Measurements from ENCODE around the gene PALM.

Gene PALM

DNA sequence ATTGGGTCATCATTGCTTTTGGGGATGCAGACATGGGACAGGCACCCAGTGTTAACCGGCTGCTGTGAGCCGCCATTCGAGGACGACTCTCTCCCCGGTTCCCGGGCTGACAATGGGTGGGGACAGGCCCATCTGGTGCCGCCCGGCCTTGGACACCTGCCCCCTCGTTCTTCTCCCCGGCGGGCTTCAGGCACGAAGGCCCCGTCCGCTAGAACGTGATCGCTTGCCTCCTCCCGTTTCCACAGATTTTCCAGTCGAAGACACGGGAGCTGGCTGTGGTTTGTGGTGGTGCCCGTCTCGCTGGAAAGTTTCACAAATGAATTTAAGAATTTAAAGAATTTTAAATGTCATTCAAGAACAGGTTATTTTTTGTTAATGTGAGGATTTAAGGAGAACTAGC lies 2.0 kb downstream of the PALM start:
- Histone ChIP-seq H3K36me3 (ENCODE audit: control insufficient read depth in 2 of 2, insufficient read depth in 2 of 2, low read length in 2 of 2) (peaks cover 0 to 2% of the 10 kb centered on the region in 2 donors), H3K4me1 (ENCODE audit: control insufficient read depth, insufficient read depth, low read length) (peaks cover 16% of the 10 kb centered on the region), H3K9me3 (ENCODE audit: control insufficient read depth in 2 of 2, low read length in 2 of 2) (peaks cover 2 to 3% of the 10 kb centered on the region in 2 donors), H3K27me3 (ENCODE audit: control insufficient read depth in 1 of 2, insufficient read depth in 2 of 2, low read length in 2 of 2) (peaks cover 0 to 5% of the 10 kb centered on the region in 2 donors), H3K4me3 (ENCODE audit: low read length in 2 of 2) (no peak overlapping the region), H3K27ac (ENCODE audit: low read length) (no peak overlapping the region), H3K9ac (ENCODE audit: low read length in 2 of 2) (no peak overlapping the region)

DNA sequence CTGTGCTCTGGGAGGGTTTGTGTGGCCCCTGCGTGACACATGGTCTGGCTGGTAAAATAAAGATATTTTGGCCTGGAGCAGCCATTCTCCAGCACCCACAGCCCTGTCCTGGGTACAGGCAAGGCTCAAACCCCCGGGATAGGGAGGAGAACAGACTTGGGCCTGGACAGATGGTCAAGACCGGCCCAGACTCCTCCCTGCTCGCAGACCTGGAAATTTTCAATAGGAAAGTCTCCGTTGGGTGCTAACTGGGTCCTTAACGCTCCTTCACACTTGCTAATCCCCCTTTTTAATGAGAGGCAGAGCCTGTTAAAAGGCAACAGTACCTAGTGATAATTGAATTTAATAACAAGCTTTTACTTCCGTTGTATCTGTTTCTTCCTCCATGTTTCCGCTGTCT lies 2.5 kb downstream of the PALM start:
- Histone ChIP-seq H3K27ac (ENCODE audit: low read length) (no peak overlapping the region), H3K4me3 (ENCODE audit: low read length in 2 of 2) (no peak overlapping the region), H3K36me3 (ENCODE audit: control insufficient read depth in 2 of 2, insufficient read depth in 2 of 2, low read length in 2 of 2) (peaks cover 0 to 2% of the 10 kb centered on the region in 2 donors), H3K9ac (ENCODE audit: low read length in 2 of 2) (no peak overlapping the region), H3K9me3 (ENCODE audit: control insufficient read depth in 2 of 2, low read length in 2 of 2) (peaks cover 2 to 3% of the 10 kb centered on the region in 2 donors), H3K4me1 (ENCODE audit: control insufficient read depth, insufficient read depth, low read length) (peaks cover 16% of the 10 kb centered on the region), H3K27me3 (ENCODE audit: control insufficient read depth in 1 of 2, insufficient read depth in 2 of 2, low read length in 2 of 2) (peaks cover 0 to 5% of the 10 kb centered on the region in 2 donors)

DNA sequence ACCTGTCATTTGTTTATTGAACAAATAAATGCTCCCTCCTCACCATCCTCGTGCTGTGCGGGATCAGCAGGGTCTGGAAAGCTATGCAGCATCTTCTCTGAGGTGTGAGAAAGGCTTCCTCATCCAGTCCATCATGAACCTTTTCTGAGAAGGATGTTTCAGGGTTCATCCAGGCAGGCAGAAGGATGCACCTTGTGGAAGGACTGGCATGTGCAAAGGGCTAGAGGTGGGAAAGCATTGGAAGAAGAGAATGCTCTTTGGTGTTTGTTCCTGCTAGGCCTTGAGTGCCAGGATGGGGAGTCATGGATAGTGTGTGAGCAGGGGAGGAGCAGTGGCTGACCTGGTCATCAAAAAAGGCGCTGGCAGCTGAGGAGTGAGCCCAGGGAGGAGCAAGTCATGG lies 6.6 kb downstream of the PALM start:
- Histone ChIP-seq H3K4me3 (ENCODE audit: low read length in 2 of 2) (no peak overlapping the region), H3K27me3 (ENCODE audit: control insufficient read depth in 1 of 2, insufficient read depth in 2 of 2, low read length in 2 of 2) (peaks cover 11 to 15% of the 10 kb centered on the region in 2 donors), H3K36me3 (ENCODE audit: control insufficient read depth in 2 of 2, insufficient read depth in 2 of 2, low read length in 2 of 2) (peaks cover 0 to 2% of the 10 kb centered on the region in 2 donors), H3K9me3 (ENCODE audit: control insufficient read depth in 2 of 2, low read length in 2 of 2) (peaks cover 2 to 3% of the 10 kb centered on the region in 2 donors), H3K9ac (ENCODE audit: low read length in 2 of 2) (no peak overlapping the region), H3K4me1 (ENCODE audit: control insufficient read depth, insufficient read depth, low read length) (peaks cover 4% of the 10 kb centered on the region), H3K27ac (ENCODE audit: low read length) (no peak overlapping the region)

DNA sequence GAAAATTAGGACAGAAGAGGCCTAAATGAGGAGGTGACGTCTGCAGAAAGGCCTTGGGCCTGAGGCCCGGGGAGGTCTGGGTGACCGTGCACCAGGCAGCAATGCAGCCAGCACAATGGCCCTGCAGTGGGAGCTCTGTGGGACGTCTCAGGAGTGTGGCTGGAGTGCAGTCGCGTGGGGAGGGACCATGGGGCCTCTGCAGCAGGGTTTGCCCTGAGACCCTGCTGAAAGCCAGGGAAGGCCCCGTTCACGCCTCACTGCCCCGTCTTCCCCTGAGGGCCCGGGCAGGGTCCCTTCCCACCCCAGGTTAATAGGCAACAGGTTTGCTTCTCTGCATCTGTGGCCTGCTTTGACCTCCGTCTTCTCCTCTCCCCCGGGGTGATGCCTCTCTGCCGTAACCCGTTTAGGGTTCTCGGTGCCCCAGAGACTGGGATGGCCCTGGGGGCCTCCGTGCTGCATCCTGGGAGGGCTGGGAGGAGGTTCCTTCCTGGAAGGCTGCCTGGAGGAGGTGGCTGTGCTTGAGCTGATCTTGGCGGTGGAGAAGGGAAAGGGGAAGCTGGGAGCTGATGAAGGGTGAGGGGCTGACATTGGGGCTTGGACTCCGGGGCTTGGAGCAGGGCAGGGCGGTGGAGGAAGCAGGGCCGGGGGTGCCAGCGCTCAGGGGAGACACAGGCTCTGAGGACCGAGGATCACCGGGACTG lies 9.7 kb downstream of the PALM start:
- H3K4me3 ChIP-seq (ENCODE audit: low read length in 2 of 2): no peak overlapping the region
- peaks cover 3% of the 10 kb centered on the region for H3K4me1 ChIP-seq (ENCODE audit: control insufficient read depth, insufficient read depth, low read length)
- H3K27me3 ChIP-seq (ENCODE audit: control insufficient read depth in 1 of 2, insufficient read depth in 2 of 2, low read length in 2 of 2): peaks cover 11 to 15% of the 10 kb centered on the region in 2 donors
- peaks cover 2 to 3% of the 10 kb centered on the region in 2 donors for H3K9me3 ChIP-seq (ENCODE audit: control insufficient read depth in 2 of 2, low read length in 2 of 2)
- no peak overlapping the region for H3K9ac ChIP-seq (ENCODE audit: low read length in 2 of 2)
- H3K27ac ChIP-seq (ENCODE audit: low read length): no peak overlapping the region
- peaks cover 0 to 2% of the 10 kb centered on the region in 2 donors for H3K36me3 ChIP-seq (ENCODE audit: control insufficient read depth in 2 of 2, insufficient read depth in 2 of 2, low read length in 2 of 2)

DNA sequence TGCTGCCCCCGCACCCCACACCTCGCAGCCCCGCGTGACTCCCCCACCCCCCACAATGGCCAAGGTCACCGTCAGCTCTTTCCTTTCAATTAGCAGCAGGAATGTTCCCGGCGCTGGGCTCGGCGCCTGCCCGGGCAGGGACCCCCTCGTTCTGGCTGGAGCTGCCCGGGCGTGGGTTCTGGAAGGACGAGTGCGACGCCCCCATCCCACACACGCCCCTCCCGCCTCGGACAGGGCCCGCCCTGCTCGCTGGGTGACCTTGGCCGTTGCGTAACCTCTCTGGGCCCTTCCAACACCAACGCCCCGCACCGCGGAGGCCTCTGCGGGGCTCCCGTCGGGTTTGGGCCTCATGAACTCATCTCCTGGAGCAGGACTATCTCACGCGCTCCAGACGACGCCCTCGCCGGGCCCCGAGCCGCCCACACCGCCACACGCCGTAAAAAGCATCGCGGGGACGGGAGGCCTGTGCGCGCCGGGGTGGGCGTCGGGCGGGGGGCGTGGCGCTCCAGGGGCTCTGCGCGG lies 10.3 kb downstream of the PALM start:
- Histone ChIP-seq H3K36me3 (ENCODE audit: control insufficient read depth in 2 of 2, insufficient read depth in 2 of 2, low read length in 2 of 2) (peaks cover 0 to 2% of the 10 kb centered on the region in 2 donors), H3K27ac (ENCODE audit: low read length) (no peak overlapping the region), H3K9me3 (ENCODE audit: control insufficient read depth in 2 of 2, low read length in 2 of 2) (peaks cover 2 to 3% of the 10 kb centered on the region in 2 donors), H3K27me3 (ENCODE audit: control insufficient read depth in 1 of 2, insufficient read depth in 2 of 2, low read length in 2 of 2) (peaks cover 11 to 15% of the 10 kb centered on the region in 2 donors), H3K4me3 (ENCODE audit: low read length in 2 of 2) (peak overlapping the region in 1 of 2 donors; percentile 22), H3K9ac (ENCODE audit: low read length in 2 of 2) (no peak overlapping the region), H3K4me1 (ENCODE audit: control insufficient read depth, insufficient read depth, low read length) (peaks cover 3% of the 10 kb centered on the region)

DNA sequence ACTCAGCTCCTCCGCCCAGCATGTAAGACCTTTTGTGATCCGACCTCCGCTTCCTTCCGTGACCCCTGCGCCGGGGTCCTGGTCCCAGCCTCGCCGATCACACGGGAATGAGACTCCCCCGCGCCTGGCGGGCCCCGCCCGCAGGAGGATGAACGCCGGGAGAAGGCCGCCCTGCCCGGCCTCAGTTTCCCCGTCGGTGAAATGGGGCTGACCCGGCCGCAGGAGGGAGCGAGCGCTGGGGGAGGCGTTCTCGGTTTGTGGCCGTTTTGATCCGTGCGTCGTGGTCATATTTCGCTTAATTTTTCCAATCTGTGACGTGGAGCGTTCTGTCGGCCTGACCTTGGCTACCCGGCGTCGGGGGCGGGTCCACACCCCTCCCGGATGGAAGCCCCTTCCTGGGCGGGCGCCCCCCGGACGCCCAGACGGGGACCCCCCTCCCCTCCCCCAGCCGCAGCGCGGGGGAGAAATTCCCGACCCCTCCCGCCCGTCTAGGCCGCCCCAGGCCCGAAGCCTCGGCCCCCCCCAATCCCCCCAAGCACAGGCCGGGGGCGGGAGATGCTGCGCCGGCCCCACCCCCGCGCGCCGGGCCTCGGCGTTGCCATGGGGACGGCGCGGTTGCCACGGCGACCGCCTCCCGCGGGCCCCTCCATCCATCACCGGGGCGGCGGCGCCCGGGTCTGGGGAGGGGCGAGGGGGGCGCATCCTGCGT lies 11.1 kb downstream of the PALM start:
- peak overlapping the region in 1 of 2 donors; percentile 22 for H3K4me3 ChIP-seq (ENCODE audit: low read length in 2 of 2)
- no peak overlapping the region for H3K9ac ChIP-seq (ENCODE audit: low read length in 2 of 2)

DNA sequence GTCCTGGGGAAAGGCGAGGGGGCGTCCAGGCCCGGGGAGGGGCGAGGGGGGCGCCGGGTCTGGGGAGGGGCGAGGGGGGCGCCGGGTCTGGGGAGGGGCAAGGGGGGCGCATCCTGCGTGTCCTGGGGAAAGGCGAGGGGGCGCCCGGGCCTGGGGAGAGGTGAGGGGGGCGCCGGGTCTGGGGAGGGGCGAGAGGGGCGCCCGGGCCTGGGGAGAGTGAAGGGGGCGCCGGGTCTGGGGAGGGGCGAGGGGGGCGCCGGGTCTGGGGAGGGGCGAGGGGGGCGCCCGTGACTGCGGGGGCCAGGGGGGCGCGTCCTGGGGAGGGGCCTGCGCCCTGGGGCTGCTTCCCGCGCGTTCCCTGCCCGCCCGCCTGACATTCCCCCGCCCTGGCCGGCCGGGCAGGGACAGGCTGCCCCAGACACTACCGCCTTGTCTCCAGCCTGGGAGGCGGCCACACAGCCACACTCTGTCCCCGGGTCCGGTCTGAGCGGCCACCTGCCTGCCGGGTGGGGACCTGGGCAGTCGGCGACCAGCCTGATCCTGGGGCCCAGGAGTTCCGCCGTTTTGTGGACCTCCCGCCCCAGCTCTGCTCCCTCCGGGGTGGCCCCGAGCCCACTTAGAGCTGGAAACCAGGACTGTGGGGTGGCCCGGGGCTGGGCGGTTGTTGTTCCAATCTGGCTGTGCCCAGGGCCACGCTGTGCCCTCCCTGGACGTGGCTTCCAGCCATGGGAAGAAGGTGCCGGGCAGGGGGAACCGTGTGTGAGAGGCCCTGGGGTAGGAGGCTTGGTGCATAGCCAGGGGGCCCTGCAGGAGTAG lies 11.8 kb downstream of the PALM start:
- Histone ChIP-seq H3K36me3 (ENCODE audit: control insufficient read depth in 2 of 2, insufficient read depth in 2 of 2, low read length in 2 of 2) (no peaks in the 10 kb centered on the region), H3K9me3 (ENCODE audit: control insufficient read depth in 2 of 2, low read length in 2 of 2) (no peaks in the 10 kb centered on the region), H3K4me1 (ENCODE audit: control insufficient read depth, insufficient read depth, low read length) (peaks cover 4% of the 10 kb centered on the region), H3K27me3 (ENCODE audit: control insufficient read depth in 1 of 2, insufficient read depth in 2 of 2, low read length in 2 of 2) (peaks cover 7 to 15% of the 10 kb centered on the region in 2 donors), H3K27ac (ENCODE audit: low read length) (no peak overlapping the region), H3K4me3 (ENCODE audit: low read length in 2 of 2) (no peak overlapping the region), H3K9ac (ENCODE audit: low read length in 2 of 2) (no peak overlapping the region)

More for the DNA sequence above, 11.1 kb downstream of the PALM start:
- peaks cover 2 to 3% of the 10 kb centered on the region in 2 donors for H3K9me3 ChIP-seq (ENCODE audit: control insufficient read depth in 2 of 2, low read length in 2 of 2)
- H3K27me3 ChIP-seq (ENCODE audit: control insufficient read depth in 1 of 2, insufficient read depth in 2 of 2, low read length in 2 of 2): peaks cover 11 to 15% of the 10 kb centered on the region in 2 donors
- peaks cover 0 to 2% of the 10 kb centered on the region in 2 donors for H3K36me3 ChIP-seq (ENCODE audit: control insufficient read depth in 2 of 2, insufficient read depth in 2 of 2, low read length in 2 of 2)
- H3K27ac ChIP-seq (ENCODE audit: low read length): no peak overlapping the region
- H3K4me1 ChIP-seq (ENCODE audit: control insufficient read depth, insufficient read depth, low read length): peaks cover 3% of the 10 kb centered on the region

DNA sequence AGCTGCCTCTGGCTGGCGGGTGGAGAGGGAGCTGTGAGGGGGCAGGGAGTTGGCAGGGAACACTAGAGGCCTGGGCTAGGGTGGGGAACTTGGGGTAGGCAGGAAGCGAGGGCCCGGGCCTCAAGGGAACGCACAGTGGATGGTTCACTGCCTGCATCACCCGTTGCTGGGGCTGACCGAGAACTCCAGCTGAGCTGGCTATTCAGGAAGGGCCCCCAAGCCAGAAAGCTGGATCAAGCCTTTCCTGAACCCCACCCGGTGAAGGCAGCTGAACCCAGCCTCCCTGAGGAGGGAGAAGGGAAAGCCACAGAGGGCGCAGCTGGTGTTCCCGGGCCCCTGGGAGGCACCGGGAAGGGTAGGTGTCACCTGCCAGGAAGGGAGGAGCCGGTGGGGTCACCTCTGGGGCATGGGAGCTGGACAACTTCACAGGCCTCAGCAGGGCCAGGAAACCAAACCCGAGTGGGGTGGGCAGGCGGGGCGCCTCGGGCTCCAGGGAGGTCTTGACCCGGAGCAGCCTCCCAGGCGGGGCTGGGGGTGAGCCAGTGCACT lies 13.9 kb downstream of the PALM start:
- Histone ChIP-seq H3K36me3 (ENCODE audit: control insufficient read depth in 2 of 2, insufficient read depth in 2 of 2, low read length in 2 of 2) (no peaks in the 10 kb centered on the region), H3K4me3 (ENCODE audit: low read length in 2 of 2) (no peak overlapping the region), H3K4me1 (ENCODE audit: control insufficient read depth, insufficient read depth, low read length) (peaks cover 5% of the 10 kb centered on the region), H3K27me3 (ENCODE audit: control insufficient read depth in 1 of 2, insufficient read depth in 2 of 2, low read length in 2 of 2) (peaks cover 7 to 10% of the 10 kb centered on the region in 2 donors), H3K9ac (ENCODE audit: low read length in 2 of 2) (no peak overlapping the region), H3K27ac (ENCODE audit: low read length) (no peak overlapping the region), H3K9me3 (ENCODE audit: control insufficient read depth in 2 of 2, low read length in 2 of 2) (no peaks in the 10 kb centered on the region)

DNA sequence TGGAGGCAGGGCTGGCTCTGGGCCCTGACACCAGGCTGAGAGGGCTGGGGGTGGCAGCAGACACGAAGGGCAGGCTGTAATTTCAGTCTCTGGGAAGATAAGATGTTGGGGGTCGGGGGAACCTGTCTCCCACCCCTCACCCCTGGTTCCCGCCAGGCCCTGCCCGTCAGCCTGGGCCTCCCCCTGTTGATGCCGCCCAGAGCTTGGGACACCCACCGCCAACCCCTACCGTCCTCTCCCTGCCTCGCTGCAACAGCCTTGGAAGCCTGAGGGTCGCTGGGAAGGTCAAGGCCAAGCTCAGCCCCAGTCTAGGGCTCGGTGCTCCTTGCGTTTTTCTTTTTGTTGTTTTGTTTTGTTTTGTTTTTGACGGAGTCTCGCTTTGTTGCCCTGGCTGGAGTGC lies 14.5 kb downstream of the PALM start:
- Histone ChIP-seq H3K27ac (ENCODE audit: low read length) (no peak overlapping the region), H3K4me3 (ENCODE audit: low read length in 2 of 2) (no peak overlapping the region), H3K27me3 (ENCODE audit: control insufficient read depth in 1 of 2, insufficient read depth in 2 of 2, low read length in 2 of 2) (peaks cover 5 to 9% of the 10 kb centered on the region in 2 donors), H3K9me3 (ENCODE audit: control insufficient read depth in 2 of 2, low read length in 2 of 2) (no peaks in the 10 kb centered on the region), H3K9ac (ENCODE audit: low read length in 2 of 2) (no peak overlapping the region), H3K36me3 (ENCODE audit: control insufficient read depth in 2 of 2, insufficient read depth in 2 of 2, low read length in 2 of 2) (no peaks in the 10 kb centered on the region), H3K4me1 (ENCODE audit: control insufficient read depth, insufficient read depth, low read length) (peaks cover 5% of the 10 kb centered on the region)

DNA sequence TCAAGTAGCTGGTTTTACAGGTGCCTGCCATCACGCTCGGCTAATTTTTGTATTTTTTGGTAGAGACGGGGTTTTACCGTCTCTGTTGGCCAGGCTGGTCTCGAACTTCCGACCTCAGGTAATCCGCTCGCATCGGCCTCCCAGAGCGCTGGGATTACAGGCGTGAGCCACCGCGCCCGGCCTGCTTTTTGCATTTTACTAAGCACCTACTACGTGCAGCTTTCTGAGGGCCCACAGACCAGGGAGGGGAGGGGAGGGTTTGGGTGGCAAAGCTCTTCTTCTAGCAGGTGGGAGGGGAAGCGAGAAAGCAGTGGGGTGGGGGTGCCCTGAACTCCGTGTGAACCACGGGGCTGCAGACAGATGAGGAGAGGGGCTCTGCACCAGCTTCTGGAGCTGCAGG lies 15.0 kb downstream of the PALM start:
- Histone ChIP-seq H3K9ac (ENCODE audit: low read length in 2 of 2) (no peak overlapping the region), H3K27me3 (ENCODE audit: control insufficient read depth in 1 of 2, insufficient read depth in 2 of 2, low read length in 2 of 2) (peaks cover 2 to 6% of the 10 kb centered on the region in 2 donors), H3K27ac (ENCODE audit: low read length) (no peak overlapping the region), H3K36me3 (ENCODE audit: control insufficient read depth in 2 of 2, insufficient read depth in 2 of 2, low read length in 2 of 2) (no peaks in the 10 kb centered on the region), H3K4me1 (ENCODE audit: control insufficient read depth, insufficient read depth, low read length) (peaks cover 3% of the 10 kb centered on the region), H3K9me3 (ENCODE audit: control insufficient read depth in 2 of 2, low read length in 2 of 2) (no peaks in the 10 kb centered on the region), H3K4me3 (ENCODE audit: low read length in 2 of 2) (no peak overlapping the region)
